Peyer's patch (tissue), 4 donors: ENCODE measurements around the gene FAM193A. TPM values are rescaled to one million over a fixed set of nuclear protein-coding genes. Genes with fewer than 3 reads are reported as not detected.

Experiments
- DNase-seq, 3 donors: peaks; one replicate each; pipeline ENCODE4 v3.0.0-alpha.2; 2017 to 2019
- H3K27ac ChIP-seq, 4 donors: fragments of 200-600 bp; sonication (generic); one replicate each; pipeline ENCODE4 v1.5.1; 2016 to 2019
- H3K27me3 ChIP-seq, 2 donors: fragments of 200-600 bp; sonication (generic); one replicate each; pipeline ENCODE4 v1.5.1; 2019
- H3K36me3 ChIP-seq, 3 donors: fragments of 200-600 bp; sonication (generic); one replicate each; pipeline ENCODE4 v1.5.1; 2016 to 2019
- H3K4me1 ChIP-seq, 4 donors: fragments of 200-600 bp; sonication (generic); one replicate each; pipeline ENCODE4 v1.5.1; 2016 to 2019
- H3K4me3 ChIP-seq, 4 donors: fragments of 200-600 bp; sonication (generic); 1 replicate in 3 of 4; 2 replicates in 1 of 4; pipeline ENCODE4 v1.5.1; 2016 to 2019; ENCODE audit warnings: mild to moderate bottlenecking in 1 of 4
- H3K9me3 ChIP-seq, 4 donors: fragments of 200-600 bp; sonication (generic); one replicate each; pipeline ENCODE4 v1.5.1; 2016 to 2019; ENCODE audit warnings: mild to moderate bottlenecking in 1 of 4
- POLR2A ChIP-seq, 2 donors: fragments of 450-650 bp; IDR thresholded peaks; one replicate each; pipeline ENCODE4 v1.5.1; 2017; ENCODE audit warnings: antibody characterized with exemption in 2 of 2, mild to moderate bottlenecking in 2 of 2, moderate library complexity in 2 of 2
- total RNA-seq, 4 donors: library from RNA; depleted of rRNA; stranded (reverse); fragments of >200 nt; gene quantifications; one replicate each; pipeline ENCODE4 v1.1.0, GENCODE V29; 2016
- TF ChIP-seq, protein P1 (sequence below), 6 experiments: fragments of 450-650 bp in 4 of 6; fragments of 200-600 bp in 2 of 6; sonication (generic) in 1 of 6; IDR thresholded peaks; one replicate each; pipeline ENCODE4 v1.5.1; 2017 to 2019; ENCODE audit warnings: antibody characterized with exemption in 6 of 6, mild to moderate bottlenecking in 3 of 6, moderate library complexity in 1 of 6

Gene FAM193A
- total RNA-seq, 4 donors from 2014 or later = 38.2 to 77.6 (median 51.2) TPM

DNA sequence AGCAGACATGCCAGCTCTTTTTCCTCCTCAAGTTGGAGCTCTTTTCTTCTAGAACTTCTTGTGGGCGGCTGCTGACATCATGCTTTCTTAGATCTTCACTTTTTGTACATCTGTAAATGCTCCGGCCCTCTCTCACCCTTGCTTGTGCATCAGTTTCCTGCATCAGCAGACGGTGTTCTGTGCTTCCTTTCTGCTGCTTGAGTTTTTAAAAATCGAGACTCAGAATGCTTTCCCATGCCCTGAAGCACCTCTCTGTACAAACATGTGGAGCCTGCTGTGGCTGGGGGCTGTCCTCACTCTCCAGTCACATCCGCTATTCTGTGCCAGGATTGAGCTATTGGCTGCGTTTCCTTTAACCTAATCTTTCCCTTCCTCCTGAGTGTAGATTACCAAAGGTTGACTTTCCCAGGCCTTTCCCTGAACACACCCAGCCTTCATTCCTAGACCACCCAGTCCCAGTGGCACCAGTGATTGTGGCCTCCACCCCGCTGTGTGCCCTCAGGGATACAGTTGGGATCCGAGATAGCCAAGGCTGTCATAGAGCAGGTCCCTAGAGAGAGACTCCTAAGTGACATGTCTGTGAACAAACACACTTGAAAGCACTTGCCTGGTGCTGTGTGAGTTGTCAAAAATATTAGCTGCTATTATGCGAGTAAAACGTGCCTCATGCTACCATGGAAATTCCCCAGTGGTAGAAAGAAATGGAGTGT lies 177.8 kb downstream of the FAM193A start:
- no peaks in the 10 kb centered on the region for H3K9me3 ChIP-seq
- no peak for DNase-seq
- H3K27me3 ChIP-seq = no peaks in the 10 kb centered on the region
- H3K36me3 ChIP-seq = peaks cover 0 to 43% (median 0%) of the 10 kb centered on the region in 3 donors
- TF ChIP-seq, protein P1, sequence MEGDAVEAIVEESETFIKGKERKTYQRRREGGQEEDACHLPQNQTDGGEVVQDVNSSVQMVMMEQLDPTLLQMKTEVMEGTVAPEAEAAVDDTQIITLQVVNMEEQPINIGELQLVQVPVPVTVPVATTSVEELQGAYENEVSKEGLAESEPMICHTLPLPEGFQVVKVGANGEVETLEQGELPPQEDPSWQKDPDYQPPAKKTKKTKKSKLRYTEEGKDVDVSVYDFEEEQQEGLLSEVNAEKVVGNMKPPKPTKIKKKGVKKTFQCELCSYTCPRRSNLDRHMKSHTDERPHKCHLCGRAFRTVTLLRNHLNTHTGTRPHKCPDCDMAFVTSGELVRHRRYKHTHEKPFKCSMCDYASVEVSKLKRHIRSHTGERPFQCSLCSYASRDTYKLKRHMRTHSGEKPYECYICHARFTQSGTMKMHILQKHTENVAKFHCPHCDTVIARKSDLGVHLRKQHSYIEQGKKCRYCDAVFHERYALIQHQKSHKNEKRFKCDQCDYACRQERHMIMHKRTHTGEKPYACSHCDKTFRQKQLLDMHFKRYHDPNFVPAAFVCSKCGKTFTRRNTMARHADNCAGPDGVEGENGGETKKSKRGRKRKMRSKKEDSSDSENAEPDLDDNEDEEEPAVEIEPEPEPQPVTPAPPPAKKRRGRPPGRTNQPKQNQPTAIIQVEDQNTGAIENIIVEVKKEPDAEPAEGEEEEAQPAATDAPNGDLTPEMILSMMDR (IDR thresholded peaks at IDR 0.05) = no peak
- TF ChIP-seq POLR2A (IDR thresholded peaks at IDR 0.05) = no peak
- H3K4me3 ChIP-seq = no peak overlapping the region
- H3K4me1 ChIP-seq = no peaks in the 10 kb centered on the region
- peak overlapping the region in 1 of 4 donors; percentile 57 for H3K27ac ChIP-seq

DNA sequence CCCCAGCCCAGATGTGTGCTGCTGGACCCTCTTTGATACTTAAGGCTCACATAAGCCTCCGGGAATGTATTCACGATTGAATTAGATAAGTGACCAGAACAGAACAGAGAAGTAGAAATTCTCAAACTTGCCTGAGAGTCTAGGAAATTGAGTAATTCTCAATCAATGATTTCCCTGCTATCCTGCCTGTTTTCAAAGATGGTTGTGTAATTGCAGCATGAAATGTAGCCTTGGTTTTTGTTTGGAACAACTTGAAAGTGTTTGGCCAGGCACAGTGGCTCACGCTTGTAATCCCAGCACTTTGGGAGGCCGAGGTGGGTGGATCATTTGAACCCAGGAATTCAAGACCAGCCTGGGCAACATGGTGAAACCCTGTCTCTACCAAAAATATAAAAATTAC lies 178.5 kb downstream of the FAM193A start:
- no peak for DNase-seq
- peak overlapping the region in 1 of 4 donors; percentile 57 for H3K27ac ChIP-seq
- H3K4me1 ChIP-seq = no peaks in the 10 kb centered on the region
- TF ChIP-seq, protein P1 (IDR thresholded peaks at IDR 0.05) = no peak
- TF ChIP-seq POLR2A (IDR thresholded peaks at IDR 0.05) = no peak
- no peak overlapping the region for H3K4me3 ChIP-seq
- no peaks in the 10 kb centered on the region for H3K9me3 ChIP-seq
- peaks cover 0 to 46% (median 0%) of the 10 kb centered on the region in 3 donors for H3K36me3 ChIP-seq
- no peaks in the 10 kb centered on the region for H3K27me3 ChIP-seq

DNA sequence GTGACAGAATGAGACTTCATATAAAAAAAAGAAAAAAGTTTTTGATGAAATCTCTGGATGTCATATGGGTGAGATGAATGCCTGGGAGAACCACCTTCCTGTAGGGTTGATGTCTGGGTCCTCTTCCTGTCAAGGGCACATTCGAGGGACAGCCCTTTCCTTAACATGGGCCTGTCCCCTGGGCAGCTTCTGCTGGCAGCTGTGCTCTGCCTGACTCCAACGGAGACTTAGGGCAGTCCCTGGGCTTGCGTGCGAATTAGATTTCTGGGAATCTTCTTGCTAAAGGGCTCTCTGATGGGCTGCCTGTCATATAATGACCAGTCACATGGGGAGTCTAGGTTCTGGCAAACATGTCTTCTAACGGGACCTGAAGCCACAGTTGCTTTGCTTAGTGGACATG lies 179.0 kb downstream of the FAM193A start:
- DNase-seq = peak in 1 of 3 donors; percentile 3
- TF ChIP-seq POLR2A (IDR thresholded peaks at IDR 0.05) = no peak
- TF ChIP-seq, protein P1 (IDR thresholded peaks at IDR 0.05) = no peak
- no peaks in the 10 kb centered on the region for H3K4me1 ChIP-seq
- no peak overlapping the region for H3K27ac ChIP-seq
- H3K27me3 ChIP-seq = no peaks in the 10 kb centered on the region
- H3K4me3 ChIP-seq = no peak overlapping the region
- H3K36me3 ChIP-seq = peaks cover 0 to 51% (median 0%) of the 10 kb centered on the region in 3 donors
- H3K9me3 ChIP-seq = no peaks in the 10 kb centered on the region

DNA sequence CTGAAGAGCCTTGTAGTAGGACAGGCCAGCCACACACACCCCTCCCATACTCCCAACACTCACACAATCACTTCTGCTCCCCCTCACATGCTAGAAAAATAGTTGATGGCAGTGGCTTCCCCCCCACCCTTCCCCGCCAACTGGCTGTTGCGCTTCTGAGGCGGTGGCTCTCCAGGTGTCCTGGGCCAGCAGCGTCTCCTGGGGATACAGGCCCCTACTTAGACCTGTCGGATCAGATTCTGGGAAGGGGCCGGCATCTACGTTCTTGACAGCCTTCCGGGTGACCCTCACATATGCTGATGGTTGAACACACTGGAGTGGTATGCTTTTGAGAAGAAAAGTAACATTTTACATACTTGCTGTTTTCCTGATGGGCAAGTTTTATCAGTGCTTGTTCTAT lies 179.8 kb downstream of the FAM193A start:
- TF ChIP-seq POLR2A (IDR thresholded peaks at IDR 0.05) = no peak
- TF ChIP-seq, protein P1 (IDR thresholded peaks at IDR 0.05) = no peak
- H3K27ac ChIP-seq = no peak overlapping the region
- no peaks in the 10 kb centered on the region for H3K4me1 ChIP-seq
- DNase-seq = no peak
- H3K27me3 ChIP-seq = no peaks in the 10 kb centered on the region
- H3K4me3 ChIP-seq = no peak overlapping the region
- no peaks in the 10 kb centered on the region for H3K9me3 ChIP-seq
- H3K36me3 ChIP-seq = peaks cover 0 to 57% (median 0%) of the 10 kb centered on the region in 3 donors

DNA sequence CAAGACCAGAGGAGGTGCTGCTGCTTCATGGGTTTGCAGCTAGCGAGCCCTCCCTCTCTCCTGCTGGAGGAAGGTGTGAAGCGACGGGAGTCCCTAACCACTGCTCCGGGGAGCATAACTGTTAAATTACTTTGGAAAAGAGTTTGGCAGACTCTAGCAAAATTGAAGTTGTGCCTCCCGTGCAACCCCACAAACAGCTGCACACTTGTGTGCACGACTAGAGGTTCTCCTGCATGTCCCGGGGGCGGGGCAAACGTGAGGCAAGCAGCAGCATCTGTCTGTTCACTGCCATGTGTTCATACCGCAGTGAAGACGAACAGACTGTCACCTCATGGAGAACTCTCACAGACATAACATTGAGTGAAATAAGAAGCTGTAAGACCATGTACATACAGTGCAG lies 185.1 kb downstream of the FAM193A start:
- H3K9me3 ChIP-seq = no peaks in the 10 kb centered on the region
- no peak overlapping the region for H3K4me3 ChIP-seq
- DNase-seq = no peak
- H3K4me1 ChIP-seq = no peaks in the 10 kb centered on the region
- no peak overlapping the region for H3K27ac ChIP-seq
- no peaks in the 10 kb centered on the region for H3K27me3 ChIP-seq
- peaks cover 0 to 59% (median 0%) of the 10 kb centered on the region in 3 donors for H3K36me3 ChIP-seq
- TF ChIP-seq POLR2A (IDR thresholded peaks at IDR 0.05) = no peak
- TF ChIP-seq, protein P1 (IDR thresholded peaks at IDR 0.05) = no peak
